ENCODE data around the gene ZNF550.
"Not testable (repeated sequence)": the region's sequence is repeated elsewhere in the genome, so short reads cannot be mapped to it uniquely, and the experiment has no call there.

- not testable (repeated sequence) for TF ChIP-seq CTCF (conservative IDR thresholded peaks at IDR 0.05); EZH2 (IDR thresholded peaks at IDR 0.05; ENCODE audit: low read depth)
Observed at GRCh38 chr19:57499332-57499679, 60.4 kb downstream of the ZNF550 start.
